GM18499 (cell line): Measurements from ENCODE around the gene ROBO1.
"Not testable (repeated sequence)": the region's sequence is repeated elsewhere in the genome, so short reads cannot be mapped to it uniquely, and the experiment has no call there.

ENCODE experiments used
- ATAC-seq: cut with Tn5 transposase; IDR thresholded peaks from one replicate; pipeline ENCODE4 v1.9.1; 2021; ENCODE audit warnings: moderate number of reproducible peaks; ENCODE audit not compliant: insufficient read depth, unreplicated experiment

Gene ROBO1

GRCh38 chr3:78736863-78737262 lies 1030.9 kb downstream of the ROBO1 start:
- ATAC-seq = no peak

DNA sequence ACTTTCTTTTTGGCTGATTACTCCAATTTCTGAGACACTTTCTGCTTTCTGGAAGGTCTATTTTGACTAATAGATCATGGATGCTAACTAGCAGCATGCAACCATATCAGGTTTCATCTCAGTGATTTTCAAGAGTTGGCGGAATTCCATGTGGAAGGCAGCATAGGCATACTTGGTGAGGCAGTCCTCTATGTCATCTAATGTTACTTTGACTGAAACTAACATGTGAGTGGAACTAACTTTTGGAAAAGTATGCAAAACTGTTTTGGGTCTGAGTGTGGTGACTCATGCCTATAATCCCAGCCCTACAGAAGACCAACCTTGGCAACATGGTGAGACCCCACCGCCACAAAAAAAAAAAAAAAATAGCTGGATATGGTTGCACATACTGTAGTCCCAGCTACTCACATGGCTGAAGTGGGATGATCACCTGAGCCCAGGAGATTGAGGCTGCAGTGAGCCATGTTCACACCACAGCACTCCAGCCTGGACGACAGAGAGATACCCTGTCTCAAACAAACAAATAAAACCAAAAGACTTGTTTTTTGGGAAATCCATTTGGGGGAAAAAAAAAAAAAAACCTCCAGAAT lies 1033.7 kb downstream of the ROBO1 start:
- ATAC-seq = no peak

GRCh38 chr3:78732893-78733292 lies 1034.9 kb downstream of the ROBO1 start:
- ATAC-seq = no peak

DNA sequence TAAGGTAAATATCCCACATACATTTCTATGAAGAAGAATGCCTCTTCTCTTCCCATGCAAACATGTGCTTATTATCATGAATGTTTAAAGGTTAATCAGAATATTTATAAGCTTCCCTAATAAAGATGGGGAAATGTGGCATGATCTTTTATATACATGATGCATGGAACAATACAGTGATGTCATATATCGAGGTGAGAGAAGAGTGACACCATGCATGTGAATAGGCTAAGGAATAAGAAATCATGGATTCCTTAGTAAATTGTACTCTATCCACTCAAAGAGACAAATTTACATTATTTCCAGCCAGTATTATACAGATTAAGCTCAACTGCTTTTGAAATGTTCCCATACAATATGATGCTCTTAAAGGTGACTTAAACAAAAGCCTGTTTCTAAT lies 1035.3 kb downstream of the ROBO1 start:
- no peak for ATAC-seq

DNA sequence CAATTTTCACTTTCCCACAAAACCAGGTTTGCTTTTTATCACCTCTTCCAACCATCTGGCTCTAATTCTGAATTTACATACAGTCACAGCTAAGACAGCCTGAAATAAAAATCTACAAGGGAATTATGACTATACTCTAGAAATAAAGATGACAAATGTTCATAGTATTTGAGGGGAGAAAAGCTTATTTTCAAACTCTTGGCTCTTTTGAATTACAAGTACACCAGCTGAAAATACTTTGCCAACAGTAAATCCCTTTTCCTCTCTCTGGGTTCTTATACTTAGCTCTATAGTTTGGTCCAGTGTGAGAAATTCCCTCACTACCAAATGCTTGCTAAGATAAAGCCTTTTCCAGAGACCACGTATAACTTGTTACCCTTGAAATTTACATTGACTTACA lies 1037.9 kb downstream of the ROBO1 start:
- ATAC-seq = no peak

- ATAC-seq = no peak
These were observed 1039.2 kb downstream of the ROBO1 start for GRCh38 chr3:78728406-78729145.

DNA sequence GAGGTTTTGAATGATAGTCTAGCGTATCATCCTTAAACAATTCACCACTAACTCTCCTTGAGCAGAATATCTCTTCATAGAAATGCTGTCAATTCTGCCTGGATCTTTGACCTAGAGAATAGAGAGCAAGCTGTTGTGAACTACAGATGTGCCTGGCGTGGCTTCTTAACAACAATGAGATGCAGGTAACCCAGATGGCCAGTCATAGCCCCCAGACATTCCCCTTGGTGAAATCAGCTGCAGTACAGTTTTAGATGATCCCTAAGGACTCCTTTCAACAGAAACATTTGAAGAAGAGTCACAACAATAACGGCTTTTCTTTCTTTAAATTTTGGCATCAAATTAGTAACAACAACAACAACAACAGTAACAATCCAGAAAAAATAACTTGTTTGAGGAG lies 1041.3 kb downstream of the ROBO1 start:
- no peak for ATAC-seq

GRCh38 chr3:78725703-78726246 lies 1042.0 kb downstream of the ROBO1 start:
- ATAC-seq = no peak

DNA sequence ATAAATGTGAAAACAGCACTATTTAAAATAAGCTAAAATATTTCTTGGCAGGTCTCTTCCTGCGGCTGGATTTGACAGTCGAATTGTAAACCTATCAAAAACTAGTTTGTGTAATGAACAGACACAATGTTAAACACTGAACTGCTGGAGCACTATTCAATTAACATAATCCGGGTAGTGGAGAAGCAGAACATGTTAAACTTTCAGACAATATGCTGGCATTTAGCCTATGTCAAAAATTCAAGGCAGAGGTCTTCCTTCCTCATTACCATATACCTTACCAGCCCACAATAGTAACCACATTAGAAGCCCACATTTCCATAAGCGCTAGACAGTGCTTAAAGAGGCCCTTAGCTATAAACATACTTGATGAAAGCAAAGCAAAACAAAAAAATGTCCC lies 1042.9 kb downstream of the ROBO1 start:
- ATAC-seq = no peak

DNA sequence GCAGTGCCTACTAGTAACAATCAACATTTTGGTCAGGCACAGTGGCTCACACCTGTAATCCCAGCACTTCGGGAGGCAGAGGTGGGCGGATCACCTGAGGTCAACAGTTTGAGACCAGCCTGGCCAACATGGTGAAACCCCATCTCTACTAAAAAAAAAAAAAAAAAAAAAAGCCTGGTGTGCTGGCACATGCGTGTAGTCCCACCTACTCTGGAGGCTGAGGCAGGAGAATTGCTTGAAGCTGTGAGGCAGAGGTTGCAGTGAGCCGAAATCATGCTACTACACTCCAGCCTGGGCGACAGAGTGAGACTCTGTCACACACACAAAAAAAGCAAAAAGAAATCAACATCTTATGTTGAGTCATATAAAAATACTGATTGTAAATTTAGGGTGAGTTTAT lies 1043.4 kb downstream of the ROBO1 start:
- not testable (repeated sequence) for ATAC-seq

DNA sequence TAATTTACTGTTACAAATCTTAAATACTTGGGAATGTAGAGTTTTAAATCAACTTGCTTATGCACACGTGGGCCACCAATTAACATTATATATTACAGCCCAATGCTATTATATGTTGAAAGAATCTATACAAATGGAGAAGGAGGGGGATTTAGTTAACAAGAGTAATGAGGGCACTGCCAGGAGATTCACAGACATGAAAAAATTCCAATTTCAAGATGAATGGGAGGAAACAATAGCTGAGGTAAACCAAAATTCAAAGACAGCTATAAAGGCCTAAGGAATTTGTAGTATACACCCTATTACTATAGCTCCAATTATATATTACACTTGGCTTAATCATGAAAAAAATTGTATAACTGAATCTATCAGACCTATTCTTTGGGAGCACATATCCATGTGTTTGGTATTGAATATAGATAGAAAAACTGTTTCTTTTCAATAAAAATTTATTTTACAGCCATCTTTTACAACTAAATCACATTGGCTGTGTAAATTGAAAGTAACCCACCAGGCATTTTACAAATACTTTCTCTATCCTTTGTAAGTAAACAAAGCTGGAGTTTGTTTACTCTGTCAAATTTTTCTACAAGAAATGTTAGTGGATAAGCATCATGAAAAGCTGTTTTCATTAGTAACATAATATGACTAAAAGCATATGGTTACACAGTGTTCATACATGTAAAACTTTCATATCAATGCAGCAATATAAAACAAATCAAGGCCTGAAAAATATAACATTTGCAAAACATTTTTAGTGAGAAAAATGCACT lies 1045.8 kb downstream of the ROBO1 start:
- ATAC-seq = no peak

DNA sequence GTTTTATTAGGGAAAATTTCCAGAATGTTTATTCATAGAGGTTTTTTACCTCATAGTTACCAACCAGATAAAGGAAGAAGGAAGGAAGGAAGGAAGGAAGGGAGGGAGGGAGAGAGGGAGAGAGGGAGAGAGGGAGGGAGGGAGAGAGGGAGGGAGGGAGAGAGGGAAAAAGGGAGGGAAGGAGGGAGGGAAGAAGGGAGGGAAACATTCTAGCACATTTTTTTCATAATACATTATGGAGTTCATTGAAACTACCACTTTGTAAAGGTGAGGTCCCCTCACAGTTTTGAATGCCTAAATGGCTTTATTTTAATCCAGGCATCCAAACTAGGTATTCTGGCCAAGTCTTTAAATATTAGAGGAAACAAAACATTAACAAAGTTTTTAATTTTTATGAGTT lies 1049.1 kb downstream of the ROBO1 start:
- ATAC-seq = no peak

DNA sequence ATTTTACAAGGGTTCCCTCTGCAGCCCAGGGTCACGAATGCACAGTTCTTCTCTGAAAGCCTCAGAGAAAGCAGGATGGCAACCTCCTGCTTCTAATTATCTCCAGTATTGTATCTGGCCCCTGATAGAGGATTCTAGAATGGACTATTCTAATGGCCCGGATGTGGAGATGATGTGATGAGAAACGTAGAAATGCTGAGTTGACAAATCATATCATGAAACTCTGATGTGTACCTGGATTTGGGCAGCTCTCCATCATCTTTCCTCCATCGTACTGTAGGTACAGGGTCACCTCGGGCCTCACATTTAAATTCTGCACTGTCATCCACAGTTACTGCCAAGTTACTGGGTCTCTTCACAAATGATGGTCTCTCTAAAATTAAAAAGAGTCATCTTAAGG lies 1050.8 kb downstream of the ROBO1 start:
- ATAC-seq = no peak

DNA sequence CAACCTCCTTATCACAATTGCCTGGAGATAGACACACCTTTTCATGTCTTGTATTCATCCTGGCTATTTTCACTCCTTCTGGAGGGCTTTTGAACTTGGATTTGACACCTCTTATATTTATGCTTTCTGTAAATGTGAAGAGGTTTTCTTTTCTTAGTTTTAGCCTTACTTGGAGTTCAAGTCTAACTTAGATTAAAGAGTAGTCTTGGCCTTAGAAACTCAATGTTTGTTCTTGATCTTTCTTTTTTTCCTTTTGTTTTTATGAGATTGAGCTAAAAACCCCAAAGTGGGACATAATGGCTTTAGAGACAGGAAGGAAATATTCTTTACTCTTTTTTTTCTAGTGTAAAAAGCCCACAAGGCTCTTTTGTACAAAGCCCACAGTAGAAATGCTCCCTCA lies 1054.9 kb downstream of the ROBO1 start:
- no peak for ATAC-seq

DNA sequence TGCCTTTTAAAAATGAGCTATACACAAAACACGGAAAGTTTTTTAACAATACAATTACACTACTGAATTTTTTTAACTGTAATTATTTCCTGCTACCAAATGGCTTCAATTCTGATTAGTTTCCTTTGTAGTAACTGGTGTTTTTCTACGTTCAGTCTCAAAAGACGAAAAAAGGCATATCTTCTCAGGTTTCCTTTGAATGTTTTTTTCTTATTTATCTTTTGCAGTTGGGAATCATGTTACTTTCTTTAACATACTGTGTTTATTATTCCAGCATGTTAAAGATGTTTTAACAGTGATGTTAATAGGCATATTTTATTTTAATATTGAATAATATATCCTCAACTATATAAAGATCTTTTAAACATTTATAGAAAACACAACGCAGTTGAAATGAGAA lies 1055.5 kb downstream of the ROBO1 start:
- no peak for ATAC-seq

- no peak for ATAC-seq
These were observed 1059.2 kb downstream of the ROBO1 start for GRCh38 chr3:78708565-78709073.

DNA sequence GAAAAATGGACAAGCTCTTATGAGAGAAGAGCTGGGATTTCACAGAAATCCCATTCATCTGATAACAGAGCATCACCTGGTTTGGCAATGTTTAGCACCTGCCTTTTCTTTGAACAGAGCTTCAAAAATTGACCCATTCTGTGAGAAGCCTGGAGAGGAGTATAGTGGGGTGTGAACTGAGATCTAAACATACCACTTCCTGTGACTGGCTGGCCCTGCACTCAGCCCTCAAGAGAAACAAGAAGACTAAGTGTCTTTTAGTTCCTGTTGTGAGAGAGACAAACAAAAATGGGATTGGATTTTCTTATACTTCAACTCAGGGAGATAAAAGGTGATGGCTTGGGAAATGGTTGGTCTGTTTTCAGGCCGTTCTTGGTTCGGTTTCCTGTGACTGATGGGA lies 1060.2 kb downstream of the ROBO1 start:
- ATAC-seq = no peak

- no peak for ATAC-seq
These were observed 1060.8 kb downstream of the ROBO1 start for GRCh38 chr3:78706906-78707523.

DNA sequence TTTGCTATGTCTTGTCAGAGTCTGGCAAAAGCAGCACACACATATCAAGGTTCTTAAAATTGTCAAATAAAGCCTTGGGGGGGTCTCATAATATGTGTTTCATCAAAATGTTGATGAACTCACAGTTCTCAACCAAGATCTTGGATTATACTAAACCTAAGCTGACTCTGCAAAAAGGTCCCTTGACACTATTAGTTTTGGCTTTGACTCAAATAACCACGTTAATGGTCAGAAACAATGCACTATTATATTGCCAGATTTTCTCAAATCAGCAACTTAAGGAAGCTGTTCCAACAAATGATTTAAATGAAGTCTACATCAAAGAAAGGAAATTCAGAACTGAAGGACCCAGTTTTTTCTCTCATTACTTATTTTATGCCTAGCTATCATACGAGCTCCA lies 1063.9 kb downstream of the ROBO1 start:
- ATAC-seq = no peak

DNA sequence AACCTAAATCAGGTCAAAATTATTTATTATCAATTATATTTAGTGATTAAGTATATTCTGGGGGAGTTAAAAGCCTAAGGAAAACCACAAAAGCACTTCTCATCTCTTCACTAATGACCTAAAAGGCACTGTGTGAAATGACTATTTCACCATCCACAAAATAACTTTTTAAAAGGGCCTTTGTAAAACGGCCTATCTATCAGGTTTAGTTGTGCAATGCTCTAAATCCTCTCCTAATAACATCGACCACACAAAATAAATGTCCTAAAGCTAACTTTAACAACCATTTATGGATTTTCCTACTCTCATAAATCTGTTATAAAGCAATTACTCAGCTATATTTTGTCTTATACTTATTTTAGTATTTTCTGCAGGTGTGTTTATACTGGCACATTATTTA lies 1066.3 kb downstream of the ROBO1 start:
- no peak for ATAC-seq

- ATAC-seq = no peak
These were observed 1069.4 kb downstream of the ROBO1 start for GRCh38 chr3:78698431-78698830.
